Hematopoietic multipotent progenitor cell treated with erythropoietin and hydrocortisone succinate and interleukin-3 and kit ligand, for 4 days (in vitro differentiated cells): ENCODE data around the gene MARCHF2.
A peak's percentile ranks its signal among the peaks of the same experiment; 100 is the strongest.

Source experiments
- DNase-seq: peaks from one replicate; pipeline ENCODE4 v3.0.0-alpha.2; 2015

Gene MARCHF2

DNA sequence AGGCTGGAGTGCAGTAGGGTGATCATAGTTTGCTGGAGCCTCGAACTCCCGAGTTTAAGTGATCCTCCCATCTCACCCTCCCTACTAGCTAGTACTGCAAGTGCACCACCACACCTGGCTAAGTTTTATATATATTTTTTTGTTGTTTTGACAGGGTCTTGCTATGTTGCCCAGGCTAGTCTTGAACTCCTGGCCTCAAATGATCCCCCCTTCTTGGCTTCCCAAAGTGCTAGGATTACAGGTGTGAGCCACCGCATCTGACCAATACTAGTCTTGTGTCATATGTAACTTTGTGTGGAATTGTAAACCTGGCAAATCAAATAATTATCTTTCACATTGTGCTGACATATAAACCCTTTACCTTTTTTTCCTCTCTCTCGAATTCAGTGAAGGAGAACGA lies 41.9 kb downstream of the MARCHF2 start:
- no peak for DNase-seq

DNA sequence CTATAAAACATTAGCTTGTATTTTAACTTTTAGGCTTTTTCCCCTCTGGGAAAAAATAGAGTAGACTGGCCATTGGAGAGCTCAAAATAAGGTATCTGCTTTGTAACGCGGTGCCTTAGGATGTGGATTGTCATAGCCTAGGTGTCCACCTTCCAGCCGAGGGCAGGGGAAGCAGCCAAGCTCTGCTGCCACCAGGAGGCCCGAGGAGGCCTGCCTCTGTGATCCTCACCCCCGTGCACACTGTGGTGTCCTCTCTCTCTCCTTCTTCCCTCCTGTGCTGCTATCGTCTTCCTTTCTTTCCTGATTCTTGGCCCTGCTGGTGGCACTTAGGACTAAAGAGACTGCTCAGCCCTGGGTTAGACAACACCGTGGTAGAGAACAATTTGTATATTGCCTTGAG lies 43.0 kb downstream of the MARCHF2 start:
- peak; percentile 38 for DNase-seq

DNA sequence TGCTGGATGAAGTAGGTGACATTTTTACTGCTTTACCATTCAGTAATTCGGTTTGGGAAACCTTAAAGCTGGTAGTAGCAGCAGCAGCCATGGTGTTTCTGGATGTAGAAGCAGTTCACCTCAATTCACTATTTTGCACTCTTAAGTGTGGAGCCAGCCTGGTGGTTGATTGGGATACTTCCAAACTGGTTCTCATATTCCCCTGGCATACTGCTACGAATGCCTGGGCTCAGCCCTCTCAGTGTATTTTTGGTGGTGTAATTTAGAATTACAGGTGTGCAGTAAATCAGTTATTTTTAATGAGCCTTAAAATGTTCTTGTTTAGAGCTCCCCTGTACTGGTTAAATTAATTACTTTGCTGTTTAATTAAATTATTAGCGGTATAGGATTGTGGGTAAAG lies 44.1 kb downstream of the MARCHF2 start:
- DNase-seq, result no peak

DNA sequence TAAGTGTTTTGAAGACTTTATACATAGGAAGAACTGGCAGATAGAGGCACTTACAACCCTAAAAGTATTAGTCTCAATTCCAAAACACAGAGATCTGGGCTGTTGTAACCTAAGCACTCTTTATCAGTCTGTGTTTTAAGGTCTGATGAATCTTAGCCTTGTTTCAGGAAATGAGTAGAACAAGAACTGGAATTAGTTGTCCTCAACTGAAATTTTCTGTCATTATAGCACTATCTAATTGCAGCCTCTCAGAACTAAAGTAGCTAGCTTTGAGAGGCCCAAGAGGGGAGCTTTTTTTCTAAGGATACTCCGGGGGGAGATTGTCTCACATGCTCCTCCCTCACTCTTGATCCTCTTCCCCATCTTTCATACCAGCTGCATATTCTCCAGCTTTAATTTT lies 44.7 kb downstream of the MARCHF2 start:
- no peak for DNase-seq

DNA sequence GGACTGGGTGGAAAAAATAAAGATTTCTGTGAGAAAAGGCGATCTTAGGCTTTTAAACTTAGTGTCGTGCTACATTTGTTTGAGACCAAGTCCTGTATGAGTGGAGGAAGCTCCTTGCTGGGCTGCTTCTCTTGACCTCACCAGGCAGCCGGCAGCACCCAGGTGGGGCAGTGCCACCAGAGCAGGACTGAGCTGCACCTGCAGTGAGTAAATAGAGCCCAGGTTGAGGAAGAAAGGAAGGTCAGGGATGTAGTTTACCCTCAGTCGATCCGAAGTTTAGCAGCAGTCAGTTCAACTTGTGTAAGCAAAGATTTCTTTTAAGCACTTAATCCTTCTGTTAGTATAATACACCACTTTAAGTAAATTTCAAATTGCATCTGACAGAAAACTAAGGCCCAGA lies 45.3 kb downstream of the MARCHF2 start:
- DNase-seq, result no peak

DNA sequence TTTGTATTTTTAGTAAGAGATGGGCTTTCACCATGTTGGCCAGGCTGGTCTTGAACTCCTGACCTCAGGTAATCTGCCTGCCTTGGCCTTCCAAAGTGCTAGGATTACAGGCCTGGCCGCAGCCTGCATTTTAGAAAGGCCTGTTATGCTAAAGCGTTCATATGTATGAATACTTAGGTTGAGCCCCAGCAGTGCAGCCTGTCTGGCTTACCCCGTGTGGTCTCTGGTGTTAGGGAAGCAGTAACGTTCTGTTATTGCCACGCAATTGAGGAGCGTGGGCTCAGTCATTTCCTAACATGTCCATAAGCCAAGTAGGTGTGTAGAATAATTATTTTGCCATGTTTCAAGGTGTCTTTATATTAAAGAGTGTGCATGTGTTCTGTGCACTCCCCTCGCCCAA lies 46.0 kb downstream of the MARCHF2 start:
- DNase-seq, result no peak

DNA sequence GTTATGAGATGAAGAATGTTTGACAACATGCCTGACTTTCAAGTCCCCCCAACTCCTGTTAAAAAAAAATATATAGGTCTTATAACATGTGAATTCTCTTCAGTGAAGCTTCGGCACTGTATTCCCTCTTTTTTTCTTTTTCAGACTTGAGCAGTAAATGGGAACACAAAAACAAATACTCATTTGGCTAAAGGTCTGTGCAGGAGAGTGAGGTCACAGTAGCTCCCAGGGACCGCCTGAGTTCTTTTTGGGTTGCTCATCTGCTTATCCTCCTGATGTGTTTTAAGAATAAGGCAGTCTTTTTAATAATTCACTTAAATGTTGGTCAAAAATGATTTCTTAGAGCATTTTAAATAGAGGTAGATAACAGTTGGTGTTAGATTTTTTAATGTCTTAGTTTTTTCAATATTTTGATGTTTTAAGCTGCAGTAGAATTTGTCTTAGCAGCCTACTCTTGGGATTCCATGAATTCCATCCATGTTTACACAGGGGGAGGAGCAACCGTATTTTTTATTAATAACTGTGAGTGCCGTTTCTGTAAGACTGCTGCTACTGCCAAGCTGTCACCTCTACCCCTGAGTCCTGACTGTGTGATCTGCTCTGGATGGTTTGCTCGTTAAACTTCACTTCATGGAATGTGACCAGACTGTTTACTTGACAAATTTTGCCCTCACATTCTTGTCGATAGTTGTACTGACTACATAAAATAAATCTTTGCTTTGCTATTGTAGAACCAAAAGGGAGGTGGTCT lies 46.6 kb downstream of the MARCHF2 start:
- no peak for DNase-seq

DNA sequence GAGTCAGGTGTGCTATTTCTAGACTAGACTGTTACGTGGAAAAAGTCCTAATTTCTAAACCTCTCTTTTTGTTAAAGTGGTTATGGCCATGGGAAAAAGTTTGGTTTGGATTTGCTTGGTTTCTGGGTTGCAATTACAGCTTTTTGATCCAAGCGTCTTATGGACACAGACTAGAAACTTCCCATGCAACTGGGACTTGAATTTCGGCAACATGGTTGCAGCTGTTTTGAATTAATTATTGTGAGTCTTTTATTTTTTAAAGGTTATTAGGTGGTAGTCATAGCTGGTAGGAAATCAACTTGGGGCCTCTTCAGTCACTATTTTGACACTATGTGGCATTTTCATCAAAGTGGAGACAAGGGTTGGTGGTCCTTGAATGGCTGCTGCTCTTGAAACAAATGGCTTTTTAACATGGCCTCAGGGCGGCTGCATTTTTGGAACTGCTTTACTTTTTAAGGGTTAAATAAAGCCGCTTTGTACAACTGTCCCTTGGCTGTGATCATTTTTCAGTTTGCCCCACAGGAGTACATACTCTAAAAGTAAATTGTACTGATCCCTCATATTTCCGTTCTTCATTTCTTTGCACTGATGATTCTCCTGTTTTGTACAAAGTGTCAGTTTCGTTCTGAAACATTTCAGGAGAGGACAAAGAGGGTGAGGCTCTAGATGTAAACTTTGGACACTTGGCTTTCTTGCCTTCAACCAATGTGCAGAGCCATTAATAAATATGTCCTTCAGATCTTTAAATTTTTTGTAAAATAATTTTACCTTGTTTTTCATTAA lies 47.6 kb downstream of the MARCHF2 start:
- DNase-seq, result no peak

DNA sequence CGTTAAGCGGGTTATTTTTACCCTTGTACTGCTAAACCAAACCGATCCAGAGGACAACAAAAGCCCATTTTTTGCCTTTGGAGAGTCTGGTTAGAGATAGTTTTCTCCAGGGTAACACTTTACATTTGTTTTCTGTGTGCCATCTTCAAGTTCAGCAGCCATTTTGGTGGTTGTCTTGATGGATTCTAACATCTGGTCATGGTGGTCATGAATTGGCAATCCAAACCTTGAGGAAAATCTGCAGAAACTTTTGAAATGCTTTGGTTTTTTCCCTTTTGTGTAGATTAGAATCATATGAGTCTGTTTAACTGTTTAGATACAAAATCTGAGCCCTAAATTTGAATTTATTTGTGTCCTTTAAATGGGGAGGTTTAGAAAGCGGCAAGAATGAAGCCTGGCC lies 48.3 kb downstream of the MARCHF2 start:
- no peak for DNase-seq

DNA sequence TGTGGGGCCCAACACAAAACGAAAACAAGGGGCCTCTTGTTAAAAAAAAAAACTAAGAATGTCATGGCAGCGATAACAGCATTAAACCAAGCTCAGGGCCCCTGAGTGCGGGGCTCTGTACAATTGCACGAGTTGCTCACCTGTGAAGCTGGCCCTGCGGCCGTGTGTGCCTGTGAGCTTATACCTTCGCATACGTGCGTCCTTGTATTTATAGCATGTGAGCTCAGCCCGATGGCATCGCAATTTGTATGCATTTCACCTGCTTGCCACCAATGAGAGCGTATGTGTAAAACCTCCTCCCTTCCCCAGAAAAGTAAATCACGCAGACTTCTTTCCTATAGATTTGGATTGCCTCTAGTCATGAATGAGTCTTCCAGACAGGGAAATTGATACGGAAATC lies 48.8 kb downstream of the MARCHF2 start:
- DNase-seq, result no peak

DNA sequence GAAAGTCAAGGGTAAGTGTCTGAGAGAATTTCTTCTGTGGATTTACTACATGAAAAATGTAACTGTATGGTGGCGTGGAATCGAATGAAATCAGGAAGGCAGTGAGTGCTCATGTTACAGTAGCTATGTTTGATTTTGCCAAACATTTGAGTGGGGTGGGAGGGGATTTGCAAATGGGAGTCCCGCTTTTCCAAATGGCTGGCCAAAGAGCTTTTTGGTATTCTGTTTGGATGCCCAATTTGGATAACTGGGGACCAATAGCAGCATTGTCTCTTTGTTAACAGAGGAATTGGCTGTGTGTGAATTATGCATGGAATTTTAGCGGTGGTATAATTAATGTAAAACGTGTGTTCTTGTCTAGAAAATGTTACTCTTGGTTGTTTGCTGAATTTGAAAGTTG lies 49.5 kb downstream of the MARCHF2 start:
- DNase-seq, result no peak

DNA sequence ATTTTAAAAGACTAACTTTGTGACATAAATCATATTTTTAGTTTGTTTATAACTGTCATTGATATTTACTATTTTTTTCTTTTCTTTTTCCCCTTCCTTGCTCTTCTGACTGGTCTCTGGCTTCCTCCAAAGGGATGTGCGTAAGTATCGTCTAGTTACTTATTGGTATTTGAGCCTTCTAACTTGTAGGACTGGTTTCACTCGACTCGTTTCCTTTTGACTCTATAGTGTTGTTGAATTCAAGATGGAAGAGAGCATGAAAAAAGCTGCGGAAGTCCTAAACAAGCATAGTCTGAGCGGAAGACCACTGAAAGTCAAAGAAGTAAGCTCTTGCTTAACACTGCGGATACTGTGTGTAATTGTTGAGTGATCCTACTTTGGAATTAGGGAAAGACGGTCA lies 50.3 kb downstream of the MARCHF2 start:
- DNase-seq, result no peak

DNA sequence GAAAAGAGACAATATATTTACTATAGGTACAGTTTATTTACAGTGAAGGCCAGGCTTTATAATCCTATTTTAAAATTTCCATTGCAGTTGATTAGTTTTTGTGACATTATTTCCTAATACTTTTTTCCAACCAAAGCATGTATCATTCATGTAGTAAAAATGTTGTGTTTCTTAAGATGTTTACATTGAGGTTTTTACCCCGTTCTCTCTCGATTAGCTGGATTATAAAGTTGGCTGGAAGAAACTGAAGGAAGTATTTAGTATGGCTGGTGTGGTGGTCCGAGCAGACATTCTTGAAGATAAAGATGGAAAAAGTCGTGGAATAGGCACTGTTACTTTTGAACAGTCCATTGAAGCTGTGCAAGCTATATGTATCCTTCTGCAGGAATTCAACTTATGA lies 52.9 kb downstream of the MARCHF2 start:
- DNase-seq, result no peak

DNA sequence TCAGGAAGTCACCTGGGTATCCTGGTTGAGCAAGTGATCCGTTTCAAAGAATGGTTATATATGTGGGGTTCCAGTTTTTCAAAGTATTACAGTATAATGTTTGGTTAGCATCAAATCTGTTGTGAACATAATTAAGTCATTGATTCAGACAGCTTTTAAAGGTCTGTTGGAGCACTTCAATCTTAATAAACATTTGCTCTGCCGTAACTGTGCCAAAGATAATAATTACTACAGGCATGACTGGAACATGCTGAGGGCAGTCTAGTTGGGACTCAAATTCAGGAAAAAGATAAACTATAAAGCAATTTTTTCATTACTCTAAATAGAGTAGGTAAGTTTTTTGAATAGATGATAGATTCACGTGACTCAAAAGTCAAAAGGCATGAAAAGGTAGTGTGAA lies 55.0 kb downstream of the MARCHF2 start:
- DNase-seq, result no peak

DNA sequence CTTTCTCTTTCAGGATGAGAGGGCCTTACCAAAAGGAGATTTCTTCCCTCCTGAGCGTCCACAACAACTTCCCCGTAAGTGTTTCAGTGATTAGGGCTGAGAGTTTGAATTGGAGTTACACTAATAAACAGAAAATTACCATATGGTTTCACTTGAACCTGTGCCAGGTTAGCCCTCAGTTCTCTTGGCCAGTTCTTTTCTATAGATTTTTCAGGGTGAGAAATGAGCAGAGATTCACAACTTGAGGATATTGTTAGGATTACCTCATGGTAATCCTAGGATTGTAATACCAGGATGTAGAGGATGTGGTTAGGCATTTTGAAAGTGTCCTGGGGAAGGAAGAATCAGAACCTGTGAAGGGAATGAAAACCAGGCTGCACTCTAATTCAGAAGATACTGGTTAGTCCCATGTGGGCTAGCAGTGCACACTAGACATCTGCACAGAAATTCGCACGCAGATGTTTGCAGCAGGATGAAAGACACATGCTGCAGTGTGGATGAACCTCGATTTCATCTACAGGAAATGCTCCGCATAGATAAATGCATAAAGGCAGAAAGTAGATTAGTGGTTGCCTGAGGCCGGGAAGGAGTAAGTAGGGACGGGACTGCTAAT lies 55.8 kb downstream of the MARCHF2 start:
- DNase-seq, result no peak

DNA sequence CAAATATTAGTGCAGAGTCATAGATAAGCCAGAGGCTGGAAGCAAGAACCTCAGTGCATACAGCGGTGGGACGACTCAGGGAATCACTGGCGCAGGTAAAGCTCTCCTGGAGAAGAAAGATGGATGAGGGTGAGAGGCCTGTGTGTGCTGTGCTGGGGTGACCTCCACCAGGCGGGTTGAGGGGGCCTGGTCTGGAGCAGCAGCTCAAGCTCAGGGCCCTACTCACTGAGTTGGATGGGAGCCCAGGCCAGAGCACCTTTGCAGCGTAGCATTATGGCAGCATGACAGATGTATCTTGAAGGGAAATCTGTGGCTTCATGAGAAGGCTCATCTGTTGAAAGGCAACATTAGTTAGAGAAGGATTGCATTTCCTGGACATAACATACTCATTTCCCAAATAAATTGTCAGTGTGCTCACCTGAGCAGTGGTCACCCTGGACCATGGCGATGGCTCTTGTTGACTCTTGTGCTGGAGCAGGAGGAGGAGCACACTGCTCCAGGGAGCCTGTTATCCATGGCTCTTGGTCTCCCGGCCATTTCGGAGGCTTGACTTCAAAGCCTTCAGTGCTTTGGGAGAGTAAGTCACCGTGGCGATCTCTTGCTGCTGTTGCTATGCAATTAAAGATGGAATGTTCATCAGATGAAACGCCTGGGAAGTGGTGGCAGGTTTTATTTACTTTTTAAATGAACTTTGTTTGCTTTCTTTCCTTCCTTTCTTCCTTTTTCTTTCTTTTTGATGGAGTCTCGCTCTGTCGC lies 56.7 kb downstream of the MARCHF2 start:
- no peak for DNase-seq

DNA sequence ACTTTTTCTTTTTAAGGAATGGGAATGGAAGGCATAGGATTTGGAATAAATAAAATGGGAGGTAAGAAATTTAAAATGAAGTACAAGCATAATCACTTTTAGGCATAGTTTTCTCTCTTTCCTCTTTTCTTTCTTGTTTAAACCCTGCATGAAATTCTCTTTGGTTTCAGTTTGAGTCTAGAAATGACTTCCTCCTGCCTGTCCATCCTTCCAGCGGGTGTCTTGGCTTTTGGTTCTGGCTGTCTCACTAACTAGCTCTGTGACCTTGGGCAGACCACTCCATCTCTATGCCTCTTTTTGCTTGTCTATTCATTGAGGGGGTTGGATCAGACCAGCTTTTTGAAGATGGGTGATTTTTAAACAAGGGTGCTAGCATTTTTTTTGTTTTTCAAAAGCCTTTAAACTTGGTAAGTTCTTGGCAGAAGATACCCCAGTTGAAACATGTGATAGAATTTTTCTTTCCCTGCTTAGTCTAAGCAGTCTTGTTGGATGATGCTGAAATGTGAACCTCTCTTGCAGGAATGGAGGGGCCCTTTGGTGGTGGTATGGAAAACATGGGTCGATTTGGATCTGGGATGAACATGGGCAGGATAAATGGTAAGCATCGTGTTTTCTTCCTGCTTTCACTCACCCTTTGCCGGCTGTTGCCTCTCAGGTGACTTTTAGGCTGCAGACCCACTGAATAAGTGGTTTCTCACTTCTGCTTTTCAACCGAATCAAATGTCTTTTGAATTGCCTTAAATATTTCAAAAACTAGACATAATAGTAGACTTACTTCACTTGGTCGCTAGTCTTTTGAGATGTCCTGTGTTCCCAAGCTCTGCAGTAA lies 60.8 kb downstream of the MARCHF2 start:
- peak; percentile 32 for DNase-seq

DNA sequence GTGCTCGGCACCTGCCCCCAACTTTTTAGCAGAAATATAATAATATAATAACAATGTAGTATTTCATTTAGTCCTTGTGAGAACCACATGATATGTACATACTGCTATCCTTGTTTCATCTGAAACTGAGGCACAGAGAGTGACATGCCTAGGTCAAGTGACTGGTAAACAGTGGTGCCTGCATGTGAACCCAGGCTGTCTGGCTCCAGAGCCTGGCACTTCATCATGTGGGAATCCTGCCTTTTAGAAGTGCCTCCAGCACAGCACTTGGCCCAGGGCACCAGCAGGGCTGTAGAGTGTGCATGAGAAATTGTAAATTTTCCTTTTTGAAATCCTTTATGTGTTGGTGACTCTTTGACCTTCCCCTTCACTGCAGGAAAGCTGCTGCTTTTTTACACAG lies 61.9 kb downstream of the MARCHF2 start:
- DNase-seq, result no peak

DNA sequence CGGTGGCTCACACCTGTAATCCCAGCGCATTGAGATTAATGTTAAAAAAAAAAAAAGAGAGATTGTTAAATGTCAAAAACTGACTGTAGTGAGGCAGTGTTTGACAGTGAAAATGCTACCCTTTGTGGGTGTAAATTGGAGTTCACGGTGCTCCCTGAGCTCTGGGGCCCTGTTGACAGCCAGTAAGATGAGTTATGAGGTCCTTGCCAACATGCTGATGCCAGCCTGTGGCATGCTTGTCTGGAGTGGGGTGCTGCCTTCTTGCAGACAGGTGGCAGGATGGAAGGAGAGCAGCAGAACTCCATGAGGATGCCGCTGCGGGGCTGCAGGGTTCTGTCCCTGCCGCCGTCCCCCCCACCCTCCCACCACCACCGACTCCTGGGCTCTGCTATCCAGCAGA lies 63.4 kb downstream of the MARCHF2 start:
- DNase-seq, result no peak

DNA sequence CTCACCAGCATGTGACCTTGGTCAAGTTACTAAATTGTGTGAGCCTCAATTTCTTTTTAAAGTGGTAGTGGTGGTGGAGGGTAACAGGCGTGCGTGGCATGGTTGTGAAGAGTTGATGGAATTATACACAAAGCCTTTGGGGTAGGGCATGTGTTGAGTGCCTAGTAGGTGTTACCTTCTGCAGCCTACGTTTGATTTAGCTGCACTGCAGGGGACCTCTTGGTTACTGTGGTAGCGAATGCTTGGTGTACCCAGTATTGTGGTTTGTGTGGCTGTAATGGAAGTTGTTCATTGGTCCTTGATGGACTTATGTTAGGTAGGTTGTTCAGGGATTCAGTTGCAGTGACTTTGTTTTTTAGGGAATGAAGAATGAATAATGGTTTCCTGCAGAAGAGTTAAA lies 64.8 kb downstream of the MARCHF2 start:
- no peak for DNase-seq

DNA sequence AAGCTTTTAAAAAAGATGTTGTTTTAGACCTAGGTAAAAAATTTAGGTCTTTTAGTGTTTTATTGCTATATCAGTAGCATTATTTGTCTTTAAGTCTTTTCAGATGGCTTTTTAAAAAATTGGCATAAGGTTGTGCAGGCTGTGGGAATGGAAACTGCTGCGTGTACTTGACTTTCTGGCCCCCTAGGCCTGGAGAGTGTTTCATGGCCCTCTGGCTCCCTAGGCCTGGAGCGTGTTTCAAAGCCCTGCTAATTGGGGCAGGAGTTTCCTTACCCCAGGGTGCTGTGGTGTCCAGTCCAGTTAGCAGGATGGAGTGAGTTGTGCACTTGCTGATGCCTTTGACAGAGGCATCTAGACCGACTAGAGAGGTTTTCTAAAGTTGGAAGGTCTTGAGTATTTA lies 65.5 kb downstream of the MARCHF2 start:
- DNase-seq, result no peak

DNA sequence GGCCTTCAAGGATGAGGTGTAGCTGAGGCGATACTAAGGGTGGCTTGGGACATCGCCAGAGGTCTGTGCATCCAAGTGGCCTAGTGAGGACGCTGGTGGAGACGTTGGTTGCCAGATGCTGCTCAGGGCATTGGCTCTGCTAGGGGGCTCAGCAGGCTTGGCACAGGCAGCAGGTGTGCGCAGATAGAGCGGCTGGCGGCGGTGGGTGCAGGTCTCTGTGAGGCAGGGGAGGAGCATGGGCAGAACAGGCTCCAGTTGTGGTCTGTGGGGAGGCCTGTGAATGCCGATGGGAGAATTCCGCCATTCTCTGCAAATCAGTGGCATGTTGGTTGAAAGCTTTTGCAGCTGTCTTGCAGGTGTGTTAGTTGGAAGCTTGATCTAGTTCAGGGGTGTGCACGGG lies 68.1 kb downstream of the MARCHF2 start:
- no peak for DNase-seq

DNA sequence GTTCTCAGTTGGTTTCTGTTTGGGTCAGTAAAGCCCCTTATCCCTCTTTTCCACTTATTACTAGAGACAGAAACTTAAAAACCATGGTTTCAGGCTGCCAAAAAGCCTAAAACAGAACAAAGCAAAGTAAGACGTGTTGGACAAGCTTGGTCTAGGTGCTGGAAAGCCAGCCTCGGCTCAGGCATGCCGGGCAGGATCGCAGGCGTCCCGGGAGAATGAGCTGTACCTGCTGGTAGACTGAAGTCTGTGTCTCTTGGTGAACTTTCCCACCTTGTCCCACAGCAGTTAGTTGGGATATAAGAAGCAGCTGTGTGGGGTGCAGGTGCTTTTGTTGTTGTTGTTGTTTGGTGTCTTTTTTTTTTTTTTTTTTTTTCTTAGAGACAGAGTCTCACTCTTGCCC lies 68.5 kb downstream of the MARCHF2 start:
- DNase-seq, result no peak
